ENCODE results near the gene TNFAIP6.
"Not testable (repeated sequence)": the region's sequence is repeated elsewhere in the genome, so short reads cannot be mapped to it uniquely, and the experiment has no call there.

TNFAIP6 gene

GRCh38 chr2:151410485-151410834, 53.1 kb downstream of the TNFAIP6 start:
- Histone ChIP-seq H3K9me3 (ENCODE audit: control insufficient read depth, insufficient read depth, low read depth, low read length) (no peaks in the 10 kb centered on the region), H3K36me3 (ENCODE audit: control insufficient read depth in 2 of 2, insufficient read depth in 1 of 2, low read length in 2 of 2) (peaks cover 34 to 40% of the 10 kb centered on the region in 2 experiments), H3K4me1 (ENCODE audit: control insufficient read depth, insufficient read depth, low read length) (no peaks in the 10 kb centered on the region), H3K27ac (ENCODE audit: extremely low read depth, low read depth, low read length) (peak overlapping the region; percentile 89), H3K4me3 (ENCODE audit: low read depth, low read length) (peak overlapping the region; percentile 87)
- POLR2A ChIA-PET: interaction anchor here (0.6 to 1.4 kb wide), 5 partner anchors 20 to 924 kb away, joined by 3 to 8 read pairs (median 4); partner anchors contain the start of genes FMNL2, NMI and RBM43
- TF ChIP-seq ZBTB20 (tag by site-specific recombination; IDR thresholded peaks at IDR 0.05) (peak; percentile 36; the same call in 1 of the 2 replicates), ZNF140 (tag by site-specific recombination; IDR thresholded peaks at IDR 0.05) (no peak), ZNF19 (tag by site-specific recombination; IDR thresholded peaks at IDR 0.05; ENCODE audit: low read depth) (no peak), ZNF239 (tag by site-specific recombination; IDR thresholded peaks at IDR 0.05) (no peak), ZNF768 (tag by site-specific recombination; IDR thresholded peaks at IDR 0.05) (no peak), ZNF449 (tag by site-specific recombination; IDR thresholded peaks at IDR 0.05) (no peak), ZNF202 (tag by site-specific recombination; IDR thresholded peaks at IDR 0.05; ENCODE audit: borderline replicate concordance) (no peak), ZIC2 (tag by site-specific recombination; IDR thresholded peaks at IDR 0.05) (0 out of 2 replicates have a peak, but pooled peaks have one; percentile 29), PATZ1 (tag by site-specific recombination; IDR thresholded peaks at IDR 0.05) (0 out of 2 replicates have a peak, but pooled peaks have one; percentile 23), ZNF837 (tag by site-specific recombination; IDR thresholded peaks at IDR 0.05) (no peak), GLIS2 (tag by site-specific recombination; IDR thresholded peaks at IDR 0.05) (peak; percentile 74), ZEB2 (tag by site-specific recombination; IDR thresholded peaks at IDR 0.05) (0 out of 2 replicates have a peak, but pooled peaks have one; percentile 4)
- CTCF ChIA-PET: no interaction called here

GRCh38 chr2:151417650-151418049, 60.3 kb downstream of the TNFAIP6 start:
- CTCF ChIA-PET: interaction anchor here (0.5 to 0.9 kb wide), 2 partner anchors 608 to 893 kb away, joined by 3 read pairs; no protein-coding TSS in a partner anchor
- peak; percentile 83 for TF ChIP-seq SCRT2 (tag by site-specific recombination; IDR thresholded peaks at IDR 0.05)
- TF ChIP-seq SCRT1 (tag by site-specific recombination; IDR thresholded peaks at IDR 0.05; ENCODE audit: borderline replicate concordance): peak; percentile 64; the same call in 1 of the 2 replicates
- TF ChIP-seq MZF1 (tag by site-specific recombination; IDR thresholded peaks at IDR 0.05; ENCODE audit: borderline replicate concordance): no peak
- H3K4me1 ChIP-seq (ENCODE audit: control insufficient read depth, insufficient read depth, low read length): no peaks in the 10 kb centered on the region
- no peaks in the 10 kb centered on the region for H3K9me3 ChIP-seq (ENCODE audit: control insufficient read depth, insufficient read depth, low read depth, low read length)
- no peak overlapping the region for H3K4me3 ChIP-seq (ENCODE audit: low read depth, low read length)
- H3K27ac ChIP-seq (ENCODE audit: extremely low read depth, low read depth, low read length): no peak overlapping the region
- peaks cover 84 to 98% of the 10 kb centered on the region in 2 experiments for H3K36me3 ChIP-seq (ENCODE audit: control insufficient read depth in 2 of 2, insufficient read depth in 1 of 2, low read length in 2 of 2)
- POLR2A ChIA-PET: no interaction called here

GRCh38 chr2:151421681-151422080, 64.3 kb downstream of the TNFAIP6 start:
- peaks cover 81 to 99% of the 10 kb centered on the region in 2 experiments for H3K36me3 ChIP-seq (ENCODE audit: control insufficient read depth in 2 of 2, insufficient read depth in 1 of 2, low read length in 2 of 2)
- H3K27ac ChIP-seq (ENCODE audit: extremely low read depth, low read depth, low read length); H3K9me3 ChIP-seq (ENCODE audit: control insufficient read depth, insufficient read depth, low read depth, low read length); H3K4me3 ChIP-seq (ENCODE audit: low read depth, low read length); H3K4me1 ChIP-seq (ENCODE audit: control insufficient read depth, insufficient read depth, low read length); POLR2A ChIA-PET: not testable (repeated sequence)
- CTCF ChIA-PET: interaction anchor here (0.6 to 1.6 kb wide), 4 partner anchors 15 to 604 kb away, joined by 3 to 10 read pairs (median 3); no protein-coding TSS in a partner anchor
